Neural cell (in vitro differentiated cells): ENCODE results near the gene PAFAH1B1.

Experiments
- MXI1 ChIP-seq: fragments of 450-650 bp; conservative IDR thresholded peaks from 2 replicates; pipeline ENCODE4 v1.6.1; 2014; ENCODE audit warnings: antibody characterized with exemption, mild to moderate bottlenecking; ENCODE audit not compliant: poor library complexity, severe bottlenecking
- POLR2AphosphoS5 ChIP-seq: IDR thresholded peaks from 2 replicates; pipeline ENCODE4 v1.6.1; 2012
- TF ChIP-seq, protein P1 (sequence below): fragments of 450-650 bp; IDR thresholded peaks from 2 replicates; pipeline ENCODE4 v1.5.1; 2014; ENCODE audit warnings: antibody characterized with exemption, mild to moderate bottlenecking, moderate library complexity; ENCODE audit not compliant: poor library complexity, severe bottlenecking

DNA sequence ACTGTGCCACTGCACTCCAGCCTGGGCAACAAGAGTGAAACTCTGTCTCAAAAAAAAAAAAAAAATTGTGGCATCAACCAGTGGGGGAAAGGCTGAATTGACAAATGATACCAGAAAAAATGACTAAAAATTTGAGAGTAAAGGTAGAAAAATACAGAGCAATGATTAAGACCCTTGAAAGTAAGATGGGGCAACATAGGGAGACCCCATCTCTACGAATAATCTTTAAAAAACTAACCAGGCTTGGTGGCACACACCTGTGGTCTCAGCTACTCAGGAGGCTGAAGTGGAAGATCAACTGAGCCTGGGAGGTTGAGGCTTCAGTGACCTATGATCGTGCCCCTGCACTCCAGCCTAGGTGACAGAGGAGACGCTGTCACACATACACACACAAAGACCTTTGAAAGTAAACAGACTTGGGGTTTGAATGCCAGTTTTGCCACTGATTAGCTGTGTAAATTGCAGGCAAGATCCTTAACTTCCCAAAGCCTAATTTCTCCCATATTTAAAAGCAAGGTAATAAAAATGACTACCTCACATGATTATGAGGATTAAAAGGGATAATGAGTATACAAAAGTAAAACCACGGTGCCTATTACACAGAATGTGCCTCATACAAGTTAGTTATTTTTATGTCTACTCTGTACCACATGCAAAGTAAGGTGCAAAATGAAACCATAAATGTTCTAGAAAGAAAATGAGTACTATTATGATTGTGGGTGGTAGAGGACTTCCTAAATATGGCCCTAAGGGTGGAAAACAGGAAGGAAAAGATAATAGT is 21.7 kb upstream of the PAFAH1B1 start:
- TF ChIP-seq, protein P1, sequence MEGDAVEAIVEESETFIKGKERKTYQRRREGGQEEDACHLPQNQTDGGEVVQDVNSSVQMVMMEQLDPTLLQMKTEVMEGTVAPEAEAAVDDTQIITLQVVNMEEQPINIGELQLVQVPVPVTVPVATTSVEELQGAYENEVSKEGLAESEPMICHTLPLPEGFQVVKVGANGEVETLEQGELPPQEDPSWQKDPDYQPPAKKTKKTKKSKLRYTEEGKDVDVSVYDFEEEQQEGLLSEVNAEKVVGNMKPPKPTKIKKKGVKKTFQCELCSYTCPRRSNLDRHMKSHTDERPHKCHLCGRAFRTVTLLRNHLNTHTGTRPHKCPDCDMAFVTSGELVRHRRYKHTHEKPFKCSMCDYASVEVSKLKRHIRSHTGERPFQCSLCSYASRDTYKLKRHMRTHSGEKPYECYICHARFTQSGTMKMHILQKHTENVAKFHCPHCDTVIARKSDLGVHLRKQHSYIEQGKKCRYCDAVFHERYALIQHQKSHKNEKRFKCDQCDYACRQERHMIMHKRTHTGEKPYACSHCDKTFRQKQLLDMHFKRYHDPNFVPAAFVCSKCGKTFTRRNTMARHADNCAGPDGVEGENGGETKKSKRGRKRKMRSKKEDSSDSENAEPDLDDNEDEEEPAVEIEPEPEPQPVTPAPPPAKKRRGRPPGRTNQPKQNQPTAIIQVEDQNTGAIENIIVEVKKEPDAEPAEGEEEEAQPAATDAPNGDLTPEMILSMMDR, result no peak
- TF ChIP-seq POLR2AphosphoS5 (no peak), MXI1 (no peak)
